ENCODE results near the gene SYT17.

Gene SYT17

DNA sequence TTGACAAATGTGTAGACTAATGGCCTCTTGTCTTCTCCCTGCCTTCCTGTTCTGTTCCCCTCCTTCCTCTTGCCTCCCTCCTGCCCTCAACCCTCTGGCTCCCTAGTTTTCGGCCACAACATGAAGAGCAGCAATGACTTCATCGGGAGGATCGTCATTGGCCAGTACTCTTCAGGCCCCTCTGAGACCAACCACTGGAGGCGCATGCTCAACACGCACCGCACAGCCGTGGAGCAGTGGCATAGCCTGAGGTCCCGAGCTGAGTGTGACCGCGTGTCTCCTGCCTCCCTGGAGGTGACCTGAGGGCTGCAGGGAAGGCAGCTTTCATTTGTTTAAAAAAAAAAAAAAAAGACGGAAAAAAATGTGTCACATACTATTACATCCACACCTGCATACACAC lies 98.7 kb downstream of the SYT17 start:
- DNase-seq = no peak

- DNase-seq = no peak
These were observed 101.1 kb downstream of the SYT17 start for GRCh38 chr16:19269098-19269497.

DNA sequence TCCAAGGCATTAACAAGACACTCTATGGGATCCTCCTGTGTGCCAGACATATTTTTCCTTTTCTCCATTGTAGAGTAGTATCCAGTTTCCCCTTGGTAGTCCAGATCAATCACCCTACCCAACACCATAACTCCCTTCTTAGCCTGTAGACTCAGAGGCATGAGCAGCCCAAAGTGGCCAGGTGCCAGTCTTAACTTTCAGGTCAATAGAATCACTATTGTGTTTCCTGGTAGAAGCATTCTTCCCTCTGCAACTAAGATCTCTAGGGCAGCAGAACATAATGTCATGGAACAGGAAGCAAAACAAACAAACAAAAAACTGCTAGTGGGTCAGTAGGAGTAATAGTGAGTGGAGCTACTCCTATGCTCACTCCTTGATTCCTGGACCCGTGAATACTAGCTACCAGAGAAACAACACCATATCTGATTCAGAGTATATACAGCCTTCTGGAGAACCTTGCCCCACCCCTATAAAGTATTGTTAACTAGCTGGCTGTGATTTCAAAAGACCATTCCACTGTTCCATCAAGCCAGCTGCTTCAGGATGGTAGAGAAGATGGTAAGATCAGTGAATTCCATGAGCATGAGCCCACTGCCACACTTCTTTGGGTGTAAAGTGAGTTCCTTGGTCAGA lies 106.2 kb downstream of the SYT17 start:
- no peak for DNase-seq

DNA sequence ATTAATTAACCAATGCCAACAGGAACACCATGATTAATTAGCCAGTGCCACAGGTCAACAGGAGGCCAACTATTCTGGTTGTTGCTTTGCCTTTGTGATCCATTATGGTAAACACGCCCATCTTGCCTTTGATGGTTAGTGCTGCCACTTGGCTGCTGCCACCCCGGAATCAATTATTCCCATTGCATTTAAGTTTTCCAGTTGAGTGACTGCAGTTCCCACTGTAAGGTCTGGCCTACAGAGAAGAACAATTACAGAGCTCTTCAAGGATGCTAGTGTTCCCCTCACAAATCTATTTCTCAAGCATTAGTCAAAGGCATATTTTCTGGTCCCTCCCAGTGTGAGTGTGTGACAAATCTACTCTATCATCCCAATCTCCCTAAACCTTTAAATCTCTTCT lies 110.4 kb downstream of the SYT17 start:
- no peak for DNase-seq

- no peak for DNase-seq
These were observed 113.2 kb downstream of the SYT17 start for GRCh38 chr16:19281246-19281645.

DNA sequence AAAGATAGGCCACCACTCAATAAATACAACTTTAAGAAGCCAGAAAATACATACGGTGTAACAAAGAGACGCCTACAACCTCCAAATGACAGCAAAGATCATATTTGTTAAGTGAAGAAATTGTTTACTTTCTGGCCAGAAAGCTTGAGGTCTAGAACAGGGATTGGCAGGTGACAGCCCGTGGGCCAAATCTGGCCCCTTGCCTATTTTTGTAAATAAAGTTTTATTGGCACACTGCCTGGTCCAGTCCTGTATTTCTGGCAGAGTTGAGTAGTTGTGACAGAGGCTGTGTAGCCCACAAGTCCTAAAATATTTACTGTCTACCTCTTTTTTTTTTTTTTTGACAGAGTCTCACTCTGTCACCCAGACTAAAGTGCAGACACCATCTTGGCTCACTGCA lies 114.1 kb downstream of the SYT17 start:
- no peak for DNase-seq

DNA sequence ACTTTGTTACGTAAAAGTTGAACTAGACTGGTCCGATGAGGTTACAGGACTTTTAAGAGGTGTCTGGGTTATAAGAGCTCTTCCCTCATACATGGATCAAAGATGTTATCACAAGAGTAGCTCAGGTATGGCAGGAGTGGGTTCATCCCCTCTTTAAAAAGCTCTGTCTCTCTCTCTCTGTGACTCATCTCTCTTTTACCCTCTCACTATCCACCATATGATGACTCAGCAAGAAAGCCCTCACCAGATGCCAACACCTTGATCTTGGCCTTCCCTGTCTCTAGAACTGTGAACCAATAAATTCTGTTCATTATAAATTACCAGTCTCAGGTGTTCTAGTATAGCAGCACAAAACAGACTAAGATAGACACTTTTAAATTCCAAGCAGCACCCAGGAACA lies 115.6 kb downstream of the SYT17 start:
- no peak for DNase-seq

DNA sequence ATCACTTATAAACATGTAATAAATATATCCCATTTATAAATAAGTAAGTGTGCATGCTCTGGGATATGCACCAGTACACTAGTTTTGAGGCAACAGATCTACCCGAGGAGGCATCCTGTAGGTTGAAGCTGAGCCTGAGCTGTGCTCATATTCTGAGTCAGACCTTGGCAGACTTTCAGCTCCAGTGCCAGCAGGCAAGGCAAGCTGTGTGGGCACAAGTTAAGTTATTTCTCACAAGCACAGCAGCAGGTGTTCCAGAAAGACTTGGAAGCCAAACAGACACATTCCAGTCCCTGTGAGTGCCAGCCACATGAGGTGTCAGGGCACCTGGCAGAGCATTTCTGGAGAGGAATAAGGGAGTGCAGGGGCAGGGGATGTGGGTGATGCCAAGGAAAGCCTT lies 116.2 kb downstream of the SYT17 start:
- DNase-seq = no peak

GRCh38 chr16:19285431-19285830 lies 117.4 kb downstream of the SYT17 start, which contains the start of gene CLEC19A:
Gene CLEC19A, plus strand, starts transcription at chr16:19285731. Its CDS starts 121 bp downstream, at chr16:19285852.
- no peak for DNase-seq

DNA sequence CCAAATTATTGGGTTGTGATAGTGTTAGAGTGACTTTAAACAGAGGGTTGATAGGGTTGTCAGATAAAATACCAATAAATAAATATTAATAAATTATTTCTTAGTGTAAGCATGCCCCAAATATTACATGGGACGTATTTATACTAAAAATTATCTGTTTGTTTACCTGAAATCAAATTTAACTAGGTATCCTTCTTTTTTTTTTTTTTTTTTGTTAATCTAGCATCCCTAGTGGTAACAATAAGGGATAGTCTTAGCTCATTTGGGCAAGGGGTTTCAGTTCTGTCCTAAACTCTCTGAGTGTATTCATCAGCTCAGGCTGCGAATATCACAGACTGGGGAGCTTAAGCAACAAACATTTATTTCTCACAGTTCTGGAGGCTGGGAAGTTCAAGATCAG lies 118.8 kb downstream of the SYT17 start:
- no peak for DNase-seq

- DNase-seq = no peak
These were observed 119.2 kb downstream of the SYT17 start for GRCh38 chr16:19287241-19287640.

DNA sequence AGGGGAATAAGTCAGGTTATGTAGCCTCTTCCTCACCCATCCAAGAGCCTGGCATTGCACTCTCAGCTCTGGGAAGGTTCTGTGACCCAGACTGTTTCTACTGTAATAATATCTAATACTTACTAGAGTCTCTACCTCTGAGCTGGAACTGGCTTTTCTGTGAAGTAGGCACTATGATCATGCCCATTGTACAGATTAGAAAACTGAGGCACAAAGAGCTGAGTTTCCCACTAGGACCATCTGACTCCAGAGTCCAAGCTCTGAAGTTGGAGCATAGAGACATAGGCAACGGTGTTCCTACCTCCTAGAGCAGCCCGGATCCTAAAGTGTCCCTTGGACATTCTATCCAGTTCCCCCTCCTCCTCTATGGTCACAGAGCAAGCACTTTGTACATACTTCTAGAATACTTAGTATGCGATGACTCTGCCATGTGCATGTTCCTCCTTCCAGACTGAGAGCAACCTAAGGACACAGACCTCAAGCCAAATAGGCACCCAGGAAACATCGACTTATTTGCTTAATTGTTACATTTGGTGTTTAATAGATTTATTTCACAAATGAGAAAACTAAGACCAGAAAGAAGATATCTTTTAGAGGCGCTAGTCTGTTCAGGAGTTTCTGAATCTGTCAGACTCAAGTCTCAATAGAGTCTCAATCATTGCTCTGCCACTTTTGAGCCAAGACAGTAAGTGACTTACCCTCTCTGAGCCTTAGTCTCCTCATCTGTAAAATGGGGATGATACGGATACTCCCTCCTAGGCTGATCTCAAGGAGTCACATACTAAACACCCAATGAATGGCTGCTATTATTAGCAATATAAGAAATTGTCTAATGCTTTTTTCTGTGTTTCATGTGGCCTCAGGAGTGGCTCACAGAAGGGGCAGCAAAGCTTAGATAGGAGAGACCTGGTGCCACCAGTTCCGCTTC lies 121.1 kb downstream of the SYT17 start:
- no peak for DNase-seq

DNA sequence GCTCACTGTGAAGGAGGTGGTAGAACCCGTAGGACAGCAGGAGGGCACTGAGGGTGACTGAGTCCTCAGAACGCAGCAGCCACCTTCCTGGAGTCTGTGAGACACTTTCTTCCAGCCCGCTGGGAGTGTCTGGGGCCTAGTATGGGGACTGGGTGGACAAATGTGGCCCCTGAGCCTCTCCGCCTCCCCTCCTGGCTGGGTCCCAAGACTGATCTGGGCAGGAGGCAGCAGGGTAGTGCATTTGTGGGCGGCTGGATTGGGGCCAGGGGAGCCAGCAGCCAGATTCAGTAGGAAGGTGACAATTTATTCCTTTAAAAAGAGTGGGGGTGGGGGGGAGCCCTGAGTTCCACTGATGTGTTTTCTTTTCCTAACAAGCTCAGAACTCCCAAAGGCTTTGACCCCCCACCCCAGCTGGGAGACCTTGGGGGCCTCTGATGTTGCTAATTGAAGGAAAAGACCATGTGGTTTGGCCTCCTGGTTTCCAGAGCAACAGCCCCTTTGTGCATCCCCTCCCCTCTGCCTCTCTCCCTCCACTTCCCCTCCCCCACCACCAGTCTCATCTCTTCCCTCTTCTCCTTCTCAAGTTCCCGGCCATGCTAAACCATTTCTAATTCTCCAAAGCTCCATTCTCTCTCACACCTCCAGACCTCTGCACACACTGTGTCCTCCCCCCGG lies 121.9 kb downstream of the SYT17 start:
- DNase-seq = no peak

GRCh38 chr16:19290860-19291259 lies 122.8 kb downstream of the SYT17 start:
- no peak for DNase-seq

- DNase-seq = no peak
These were observed 123.4 kb downstream of the SYT17 start for GRCh38 chr16:19291475-19291874.

- no peak for DNase-seq
These were observed 124.1 kb downstream of the SYT17 start for GRCh38 chr16:19292186-19292585.

DNA sequence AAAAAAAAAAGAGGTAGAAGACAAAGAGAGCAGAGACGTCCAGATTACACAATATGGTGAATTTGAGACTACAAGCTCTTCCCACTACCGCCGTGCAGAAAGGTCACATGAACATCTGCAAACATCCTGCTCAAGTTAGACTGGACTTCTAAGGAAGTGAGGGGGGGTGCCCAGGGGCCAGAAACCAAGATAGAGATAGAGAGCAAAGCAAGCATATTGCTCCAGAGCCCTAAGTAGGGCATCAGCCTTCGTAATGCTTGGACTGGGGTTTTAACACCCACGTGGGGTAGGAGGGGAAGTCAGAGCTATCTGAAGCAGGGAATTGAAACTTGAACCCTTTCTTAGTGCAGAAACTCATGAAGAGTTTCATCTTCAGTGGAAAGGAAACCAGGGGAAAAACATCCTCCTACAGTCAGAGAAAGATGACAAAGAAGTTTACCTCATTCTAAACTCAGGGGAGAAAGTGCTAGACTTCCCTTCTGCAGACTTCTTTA lies 126.2 kb downstream of the SYT17 start:
- DNase-seq = no peak

DNA sequence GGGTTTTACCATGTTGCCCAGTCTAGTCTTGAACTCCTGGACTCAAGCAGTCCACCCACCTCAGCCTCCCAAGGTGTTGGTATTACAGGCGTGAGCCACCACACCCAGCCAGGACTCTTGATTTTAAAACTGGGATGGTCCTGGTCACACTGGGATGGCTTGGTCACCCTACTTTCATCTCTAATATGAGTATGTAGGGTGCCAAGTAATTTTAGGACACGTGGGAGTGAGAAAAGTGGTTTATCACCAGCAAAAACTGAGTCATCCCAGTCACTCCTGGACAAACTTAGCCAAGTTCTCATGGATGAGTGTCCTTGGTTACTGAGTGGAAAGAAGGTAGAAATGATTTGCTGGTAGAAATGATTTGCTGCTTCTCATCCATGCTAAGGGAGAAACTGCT lies 127.4 kb downstream of the SYT17 start:
- no peak for DNase-seq

- DNase-seq = no peak
These were observed 129.4 kb downstream of the SYT17 start for GRCh38 chr16:19297454-19297853.

DNA sequence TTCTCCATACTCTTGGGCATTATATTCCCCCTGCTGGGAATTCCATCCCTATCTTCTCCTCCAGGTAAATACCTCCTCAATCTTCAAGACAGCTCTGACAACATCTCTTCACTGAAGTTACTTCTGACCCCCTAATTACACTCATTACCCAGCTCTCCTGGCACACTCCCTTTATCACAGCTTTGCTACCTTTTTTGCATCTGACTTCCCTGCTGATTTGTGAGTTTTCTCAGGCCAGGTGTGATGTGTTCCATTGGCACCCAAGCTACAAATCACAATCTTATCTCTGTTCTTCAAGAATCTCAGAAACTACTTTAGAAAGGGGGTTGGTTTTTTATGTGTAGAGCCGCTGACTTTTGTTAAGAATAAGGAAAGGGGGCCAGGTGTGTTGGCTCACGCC lies 131.5 kb downstream of the SYT17 start:
- DNase-seq = no peak

- DNase-seq = no peak
These were observed 133.9 kb downstream of the SYT17 start for GRCh38 chr16:19301931-19302330.

DNA sequence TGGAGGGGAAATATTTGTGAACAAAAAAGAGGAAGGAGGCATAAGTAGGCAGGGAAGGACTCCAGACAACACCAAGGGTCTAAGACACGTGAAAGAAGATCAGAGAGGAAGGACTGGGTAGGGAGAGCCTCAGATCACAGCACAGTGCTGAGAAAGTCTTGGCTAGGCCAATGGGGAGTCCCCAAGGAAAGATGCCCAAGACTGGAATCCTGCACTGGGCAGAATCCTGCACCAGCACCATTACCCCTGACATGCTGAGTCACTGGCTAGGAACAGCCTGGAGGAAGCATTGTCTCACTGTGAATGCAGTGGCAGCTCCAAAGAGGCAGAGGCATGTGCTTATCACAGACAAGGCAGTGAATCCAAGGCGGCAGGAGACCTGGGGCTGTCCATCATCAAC lies 136.7 kb downstream of the SYT17 start:
- no peak for DNase-seq

DNA sequence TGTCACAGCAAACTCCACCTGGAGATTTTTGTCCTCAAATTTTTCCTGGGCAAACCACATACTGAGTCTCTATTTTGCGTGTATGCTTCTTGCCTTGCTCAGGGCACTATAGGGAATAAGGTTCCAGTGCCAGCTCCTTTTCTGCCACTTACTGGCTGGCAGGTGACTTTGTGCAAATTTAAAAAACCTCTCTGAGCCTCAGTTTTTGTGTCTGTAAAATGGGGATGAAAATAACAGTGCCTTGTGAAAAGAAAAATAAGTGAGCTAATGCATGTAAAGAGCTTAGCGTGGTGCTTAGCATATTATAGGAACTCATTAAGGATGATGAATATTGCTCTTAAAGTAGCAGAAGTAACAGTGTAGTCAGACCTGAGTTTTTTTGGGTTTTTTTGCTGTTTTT lies 137.4 kb downstream of the SYT17 start:
- DNase-seq = no peak

Measured in NCI-H1048 (cell line).